Muscle layer of colon (tissue), 2 donors: ENCODE data around the gene SESN1.

Experiments used
- H3K27ac ChIP-seq: one replicate; pipeline ENCODE4 v1.7.0; 2013; ENCODE audit warnings: low read depth, mild to moderate bottlenecking, low read length, moderate library complexity
- H3K27me3 ChIP-seq, 2 donors: one replicate each; pipeline ENCODE4 v1.7.0; 2013; ENCODE audit warnings: low read length in 2 of 2, mild to moderate bottlenecking in 2 of 2; ENCODE audit not compliant: insufficient read depth in 2 of 2, control insufficient read depth in 1 of 2
- H3K36me3 ChIP-seq: one replicate; pipeline ENCODE4 v1.7.0; 2013; ENCODE audit warnings: mild to moderate bottlenecking, low read length; ENCODE audit not compliant: insufficient read depth
- H3K4me1 ChIP-seq: one replicate; pipeline ENCODE4 v1.7.0; 2013; ENCODE audit warnings: mild to moderate bottlenecking, low read length; ENCODE audit not compliant: insufficient read depth
- H3K4me3 ChIP-seq, 2 donors: one replicate each; pipeline ENCODE4 v1.7.0; 2013; ENCODE audit warnings: low read length in 2 of 2, low read depth in 1 of 2, mild to moderate bottlenecking in 1 of 2, moderate library complexity in 1 of 2
- H3K9ac ChIP-seq: one replicate; pipeline ENCODE4 v1.7.0; 2013; ENCODE audit warnings: low read length
- H3K9me3 ChIP-seq: one replicate; pipeline ENCODE4 v1.7.0; 2013; ENCODE audit warnings: mild to moderate bottlenecking, low read length
- donor health status: abdominal sarcoma.
- donor health status: Adenocarcinoma of cecum.

Gene SESN1

GRCh38 chr6:109008054-109008453 is 86.6 kb downstream of the SESN1 start:
- peak overlapping the region; percentile 85 for H3K9ac ChIP-seq
- H3K4me1 ChIP-seq = peaks cover 5% of the 10 kb centered on the region
- H3K9me3 ChIP-seq = no peaks in the 10 kb centered on the region
- H3K36me3 ChIP-seq = no peaks in the 10 kb centered on the region
- H3K27me3 ChIP-seq = no peaks in the 10 kb centered on the region
- H3K4me3 ChIP-seq = peak overlapping the region; percentile 83 to 100
- peak overlapping the region; percentile 88 for H3K27ac ChIP-seq

GRCh38 chr6:109007521-109007920 is 87.1 kb downstream of the SESN1 start:
- Histone ChIP-seq H3K9ac (no peak overlapping the region), H3K4me1 (peaks cover 10% of the 10 kb centered on the region), H3K9me3 (no peaks in the 10 kb centered on the region), H3K27ac (peak overlapping the region; percentile 88), H3K4me3 (peak overlapping the region; percentile 83 to 100), H3K27me3 (no peaks in the 10 kb centered on the region), H3K36me3 (no peaks in the 10 kb centered on the region)

- Histone ChIP-seq H3K9me3 (no peaks in the 10 kb centered on the region), H3K4me1 (peaks cover 17% of the 10 kb centered on the region), H3K27me3 (no peaks in the 10 kb centered on the region), H3K9ac (no peak overlapping the region), H3K36me3 (no peaks in the 10 kb centered on the region), H3K4me3 (no peak overlapping the region), H3K27ac (no peak overlapping the region)
Observed at GRCh38 chr6:109006818-109007217, 87.8 kb downstream of the SESN1 start.

- Histone ChIP-seq H3K4me3 (no peak overlapping the region), H3K27ac (peak overlapping the region; percentile 56), H3K27me3 (no peaks in the 10 kb centered on the region), H3K9ac (no peak overlapping the region), H3K9me3 (no peaks in the 10 kb centered on the region), H3K36me3 (peaks cover 14% of the 10 kb centered on the region), H3K4me1 (peaks cover 19% of the 10 kb centered on the region)
Observed at GRCh38 chr6:109002882-109003281, 91.8 kb downstream of the SESN1 start.

GRCh38 chr6:109002051-109002697 is 92.5 kb downstream of the SESN1 start:
- Histone ChIP-seq H3K4me3 (no peak overlapping the region), H3K36me3 (peaks cover 21% of the 10 kb centered on the region), H3K27me3 (no peaks in the 10 kb centered on the region), H3K4me1 (peaks cover 19% of the 10 kb centered on the region), H3K9me3 (no peaks in the 10 kb centered on the region), H3K27ac (peak overlapping the region; percentile 46), H3K9ac (no peak overlapping the region)

- no peak overlapping the region for H3K4me3 ChIP-seq
- H3K4me1 ChIP-seq = peaks cover 19% of the 10 kb centered on the region
- peak overlapping the region; percentile 46 for H3K27ac ChIP-seq
- no peaks in the 10 kb centered on the region for H3K9me3 ChIP-seq
- no peak overlapping the region for H3K9ac ChIP-seq
- H3K27me3 ChIP-seq = no peaks in the 10 kb centered on the region
- H3K36me3 ChIP-seq = peaks cover 29% of the 10 kb centered on the region
Observed at GRCh38 chr6:109001291-109001894, 93.3 kb downstream of the SESN1 start.

GRCh38 chr6:109000289-109000688 is 94.4 kb downstream of the SESN1 start:
- Histone ChIP-seq H3K9me3 (no peaks in the 10 kb centered on the region), H3K4me1 (peaks cover 19% of the 10 kb centered on the region), H3K27ac (no peak overlapping the region), H3K36me3 (peaks cover 36% of the 10 kb centered on the region), H3K4me3 (no peak overlapping the region), H3K27me3 (no peaks in the 10 kb centered on the region), H3K9ac (no peak overlapping the region)

GRCh38 chr6:108999428-108999827 is 95.2 kb downstream of the SESN1 start:
- no peak overlapping the region for H3K27ac ChIP-seq

GRCh38 chr6:108998485-108998884 is 96.2 kb downstream of the SESN1 start:
- H3K27me3 ChIP-seq = no peaks in the 10 kb centered on the region
- H3K9ac ChIP-seq = no peak overlapping the region
- H3K36me3 ChIP-seq = peaks cover 40% of the 10 kb centered on the region

More at GRCh38 chr6:108999428-108999827, 95.2 kb downstream of the SESN1 start:
- peaks cover 19% of the 10 kb centered on the region for H3K4me1 ChIP-seq
- peaks cover 36% of the 10 kb centered on the region for H3K36me3 ChIP-seq
- no peak overlapping the region for H3K9ac ChIP-seq
- H3K4me3 ChIP-seq = no peak overlapping the region
- H3K27me3 ChIP-seq = no peaks in the 10 kb centered on the region
- H3K9me3 ChIP-seq = no peaks in the 10 kb centered on the region

GRCh38 chr6:108996208-108996607 is 98.4 kb downstream of the SESN1 start:
- Histone ChIP-seq H3K27ac (no peak overlapping the region), H3K9me3 (no peaks in the 10 kb centered on the region)

More at GRCh38 chr6:108998485-108998884, 96.2 kb downstream of the SESN1 start:
- H3K4me3 ChIP-seq = no peak overlapping the region
- peaks cover 19% of the 10 kb centered on the region for H3K4me1 ChIP-seq
- no peaks in the 10 kb centered on the region for H3K9me3 ChIP-seq
- H3K27ac ChIP-seq = no peak overlapping the region

GRCh38 chr6:108995296-108995695 is 99.3 kb downstream of the SESN1 start:
- Histone ChIP-seq H3K27me3 (no peaks in the 10 kb centered on the region), H3K27ac (no peak overlapping the region), H3K36me3 (peaks cover 64% of the 10 kb centered on the region), H3K9me3 (no peaks in the 10 kb centered on the region), H3K9ac (no peak overlapping the region), H3K4me3 (no peak overlapping the region), H3K4me1 (peaks cover 8% of the 10 kb centered on the region)

More at GRCh38 chr6:108996208-108996607, 98.4 kb downstream of the SESN1 start:
- Histone ChIP-seq H3K9ac (no peak overlapping the region), H3K27me3 (no peaks in the 10 kb centered on the region), H3K4me1 (peaks cover under 1% of the 10 kb centered on the region), H3K4me3 (no peak overlapping the region), H3K36me3 (peaks cover 56% of the 10 kb centered on the region)

- no peaks in the 10 kb centered on the region for H3K9me3 ChIP-seq
- peaks cover 9% of the 10 kb centered on the region for H3K4me1 ChIP-seq
- H3K36me3 ChIP-seq = peaks cover 62% of the 10 kb centered on the region
Observed at GRCh38 chr6:108993876-108994275, 100.8 kb downstream of the SESN1 start.

More at GRCh38 chr6:108993876-108994275, 100.8 kb downstream of the SESN1 start:
- H3K4me3 ChIP-seq = no peak overlapping the region
- H3K27me3 ChIP-seq = no peaks in the 10 kb centered on the region
- no peak overlapping the region for H3K27ac ChIP-seq
- no peak overlapping the region for H3K9ac ChIP-seq
